PC-3 (cell line): ENCODE measurements around the gene CHRM2. TPM values are rescaled to one million over a fixed set of nuclear protein-coding genes. Genes with fewer than 3 reads are reported as not detected.

Experiments
- ATAC-seq: fragments of 200-7000 bp; cut with Tn5 transposase; 2 replicates; pipeline ENCODE4 v1.9.1; 2020; ENCODE audit warnings: mild to moderate bottlenecking, moderate library complexity
- BruUV-seq: library from RNA; stranded (reverse); fragments of 400-500 nt; replicated peaks from 2 replicates; lab custom pipeline; 2021; lab: Mats Ljungman, UMichigan
- CTCF ChIA-PET: fragments of 300-600 bp; sonication (Branson Sonifier 250); formaldehyde crosslinking; loops from one replicate; lab custom pipeline; 2022; ENCODE audit warnings: antibody characterized with exemption; lab: Charles Lee
- POLR2A ChIA-PET: fragments of 300-600 bp; sonication (Branson Sonifier 250); formaldehyde crosslinking; loops from one replicate; lab custom pipeline; 2022; ENCODE audit warnings: antibody characterized with exemption; ENCODE audit not compliant: unreplicated experiment; lab: Charles Lee
- DNase-seq: peaks from one replicate; pipeline ENCODE4 v3.0.0-alpha.2; 2015
- H2AFZ ChIP-seq: fragments of 300-600 bp; sonication (generic); 2 replicates; pipeline ENCODE4 v1.6.0; 2016; ENCODE audit warnings: antibody characterized with exemption, low read length
- H3F3A ChIP-seq: fragments of 300-600 bp; sonication (generic); one replicate; pipeline ENCODE4 v1.6.0; 2017; ENCODE audit warnings: antibody characterized with exemption, low read length, control low read depth, mild to moderate bottlenecking; ENCODE audit not compliant: unreplicated experiment
- H3K27ac ChIP-seq: fragments of 300-600 bp; sonication (generic); 2 replicates; pipeline ENCODE4 v1.5.1; 2016; ENCODE audit warnings: mild to moderate bottlenecking, low read length
- H3K27me3 ChIP-seq: fragments of 300-600 bp; sonication (generic); 2 replicates; pipeline ENCODE4 v1.6.1; 2016; ENCODE audit warnings: low read length, mixed read lengths
- H3K36me3 ChIP-seq: fragments of 300-600 bp; sonication (generic); 2 replicates; pipeline ENCODE4 v1.6.1; 2016; ENCODE audit warnings: low read depth, mixed run types, low read length, mixed read lengths
- H3K4me1 ChIP-seq: fragments of 300-600 bp; sonication (generic); 2 replicates; pipeline ENCODE4 v1.5.1; 2016; ENCODE audit warnings: low read length; ENCODE audit not compliant: insufficient read depth
- H3K4me2 ChIP-seq: fragments of 300-600 bp; sonication (generic); 2 replicates; pipeline ENCODE4 v1.6.0; 2016; ENCODE audit warnings: low read length
- H3K4me3 ChIP-seq: fragments of 300-600 bp; sonication (generic); 2 replicates; pipeline ENCODE4 v1.5.1; 2016; ENCODE audit warnings: mild to moderate bottlenecking, low read length, mixed read lengths
- H3K79me2 ChIP-seq: fragments of 300-600 bp; sonication (generic); 2 replicates; pipeline ENCODE4 v1.6.1; 2017; ENCODE audit warnings: low read length, mixed read lengths
- H3K9ac ChIP-seq: fragments of 300-600 bp; sonication (generic); 2 replicates; pipeline ENCODE4 v1.6.0; 2016; ENCODE audit warnings: mild to moderate bottlenecking, low read length
- H3K9me2 ChIP-seq: fragments of 300-600 bp; sonication (generic); replicated peaks from 2 replicates; pipeline ENCODE4 v1.6.1; 2016; ENCODE audit warnings: mixed run types, low read length, mixed read lengths
- H3K9me3 ChIP-seq: fragments of 300-600 bp; sonication (generic); 2 replicates; pipeline ENCODE4 v1.6.1; 2016; ENCODE audit warnings: low read length, mixed read lengths
- H4K20me1 ChIP-seq: fragments of 300-600 bp; sonication (generic); 2 replicates; pipeline ENCODE4 v1.6.1; 2016; ENCODE audit warnings: low read length, mixed read lengths
- EZH2 ChIP-seq: fragments of 300-600 bp; sonication (generic); IDR thresholded peaks from one replicate; pipeline ENCODE4 v1.6.1; 2017; ENCODE audit warnings: antibody characterized with exemption, mild to moderate bottlenecking, low read length; ENCODE audit not compliant: unreplicated experiment
- EZH2phosphoT487 ChIP-seq: fragments of 300-600 bp; sonication (generic); IDR thresholded peaks from 2 replicates; pipeline ENCODE4 v1.6.1; 2018; ENCODE audit warnings: mild to moderate bottlenecking, antibody characterized with exemption, low read length, borderline replicate concordance
- intact Hi-C: fragments of 100-400 bp; cut with micrococcal nuclease; formaldehyde crosslinking; loops from 2 replicates; pipeline ENCODE4 v1.9.0; 2023
- total RNA-seq: library from RNA; depleted of rRNA; stranded (reverse); fragments of >200 nt; gene quantifications from 2 replicates; pipeline ENCODE4 v1.2.3, GENCODE V29; 2014
- TF ChIP-seq, protein P1 (sequence below): fragments of 300-600 bp; sonication (generic); conservative IDR thresholded peaks from 2 replicates; pipeline ENCODE4 v1.5.1; 2017; ENCODE audit warnings: antibody characterized with exemption, low read depth, mild to moderate bottlenecking, low read length

Gene CHRM2
- total RNA-seq, 1 experiment from 2014 or later: not detected

DNA sequence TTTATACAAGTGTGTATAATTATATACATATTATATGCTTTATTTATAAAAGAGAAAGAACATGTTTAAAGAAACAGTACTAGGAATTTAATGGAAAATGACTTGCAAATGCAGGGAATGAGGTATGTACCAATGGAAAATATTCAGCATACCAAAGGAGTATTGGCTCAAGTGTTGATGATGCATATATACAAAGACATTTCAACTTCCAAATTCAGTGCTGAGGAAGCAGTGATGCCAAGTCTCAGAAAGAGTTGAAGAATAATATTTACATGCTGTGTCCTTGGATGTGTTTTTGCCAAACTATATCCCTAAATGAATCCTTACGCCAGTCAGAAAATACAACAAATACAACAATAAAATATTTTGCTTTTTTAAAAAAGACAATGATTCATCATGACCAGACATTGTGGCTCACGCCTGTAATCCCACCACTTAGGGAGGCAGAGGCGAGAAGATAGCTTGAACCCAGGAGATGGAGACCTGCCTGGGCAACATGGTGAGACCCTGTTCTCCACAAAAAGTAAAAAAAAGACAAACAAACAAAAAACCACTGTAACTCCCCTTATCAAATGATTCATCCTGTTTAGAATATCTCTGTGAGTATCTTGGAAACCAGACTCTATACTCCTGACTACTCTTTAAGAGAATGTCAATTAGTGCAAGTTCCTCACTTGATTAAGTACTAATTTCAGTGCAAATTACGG is 157.2 kb downstream of the CHRM2 start:
- Histone ChIP-seq H3K9ac (no peak overlapping the region), H3K4me1 (no peaks in the 10 kb centered on the region), H4K20me1 (no peaks in the 10 kb centered on the region), H3K36me3 (no peaks in the 10 kb centered on the region), H3K27ac (no peak overlapping the region), H3K4me3 (no peak overlapping the region), H3K27me3 (no peaks in the 10 kb centered on the region), H3K9me2 (no peaks in the 10 kb centered on the region), H2AFZ (no peak overlapping the region), H3K4me2 (no peak overlapping the region), H3K79me2 (no peaks in the 10 kb centered on the region), H3F3A (no peaks in the 10 kb centered on the region), H3K9me3 (no peaks in the 10 kb centered on the region)
- no peak for DNase-seq
- ATAC-seq: no peak
- ChIA-PET CTCF (no interaction called here), POLR2A (no interaction called here)
- intact Hi-C loops: no loop called here
- TF ChIP-seq EZH2 (no peak), EZH2phosphoT487 (no peak)
- TF ChIP-seq, protein P1, sequence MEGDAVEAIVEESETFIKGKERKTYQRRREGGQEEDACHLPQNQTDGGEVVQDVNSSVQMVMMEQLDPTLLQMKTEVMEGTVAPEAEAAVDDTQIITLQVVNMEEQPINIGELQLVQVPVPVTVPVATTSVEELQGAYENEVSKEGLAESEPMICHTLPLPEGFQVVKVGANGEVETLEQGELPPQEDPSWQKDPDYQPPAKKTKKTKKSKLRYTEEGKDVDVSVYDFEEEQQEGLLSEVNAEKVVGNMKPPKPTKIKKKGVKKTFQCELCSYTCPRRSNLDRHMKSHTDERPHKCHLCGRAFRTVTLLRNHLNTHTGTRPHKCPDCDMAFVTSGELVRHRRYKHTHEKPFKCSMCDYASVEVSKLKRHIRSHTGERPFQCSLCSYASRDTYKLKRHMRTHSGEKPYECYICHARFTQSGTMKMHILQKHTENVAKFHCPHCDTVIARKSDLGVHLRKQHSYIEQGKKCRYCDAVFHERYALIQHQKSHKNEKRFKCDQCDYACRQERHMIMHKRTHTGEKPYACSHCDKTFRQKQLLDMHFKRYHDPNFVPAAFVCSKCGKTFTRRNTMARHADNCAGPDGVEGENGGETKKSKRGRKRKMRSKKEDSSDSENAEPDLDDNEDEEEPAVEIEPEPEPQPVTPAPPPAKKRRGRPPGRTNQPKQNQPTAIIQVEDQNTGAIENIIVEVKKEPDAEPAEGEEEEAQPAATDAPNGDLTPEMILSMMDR: no peak
- no TSS peak for BruUV-seq

DNA sequence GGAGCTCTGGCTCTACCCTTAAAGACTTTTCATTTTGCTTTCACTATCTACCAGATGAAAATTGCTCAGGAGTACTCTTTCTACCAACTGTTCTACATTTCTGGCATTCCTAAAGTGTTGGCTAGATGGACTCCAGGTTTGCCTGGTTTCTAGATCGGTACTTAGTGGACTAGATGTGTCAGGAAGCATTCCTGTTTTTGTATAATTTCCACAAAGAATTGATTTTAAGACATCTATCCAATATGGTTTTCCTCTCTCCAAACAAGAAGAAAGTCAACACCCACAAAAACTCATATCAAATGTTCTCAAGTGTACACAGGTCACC is 157.7 kb downstream of the CHRM2 start:
- Histone ChIP-seq H3K79me2 (no peaks in the 10 kb centered on the region), H3K9ac (no peak overlapping the region), H3K4me2 (no peak overlapping the region), H3K27me3 (no peaks in the 10 kb centered on the region), H3K27ac (no peak overlapping the region), H3K36me3 (no peaks in the 10 kb centered on the region), H4K20me1 (no peaks in the 10 kb centered on the region), H3K4me3 (no peak overlapping the region), H3K4me1 (no peaks in the 10 kb centered on the region), H3K9me3 (no peaks in the 10 kb centered on the region), H3F3A (no peaks in the 10 kb centered on the region), H2AFZ (no peak overlapping the region), H3K9me2 (no peaks in the 10 kb centered on the region)
- intact Hi-C loops: no loop called here
- DNase-seq (no peak), ATAC-seq (no peak)
- no peak for TF ChIP-seq EZH2
- TF ChIP-seq, protein P1: no peak
- POLR2A ChIA-PET: no interaction called here
- BruUV-seq: no TSS peak
- CTCF ChIA-PET: no interaction called here

DNA sequence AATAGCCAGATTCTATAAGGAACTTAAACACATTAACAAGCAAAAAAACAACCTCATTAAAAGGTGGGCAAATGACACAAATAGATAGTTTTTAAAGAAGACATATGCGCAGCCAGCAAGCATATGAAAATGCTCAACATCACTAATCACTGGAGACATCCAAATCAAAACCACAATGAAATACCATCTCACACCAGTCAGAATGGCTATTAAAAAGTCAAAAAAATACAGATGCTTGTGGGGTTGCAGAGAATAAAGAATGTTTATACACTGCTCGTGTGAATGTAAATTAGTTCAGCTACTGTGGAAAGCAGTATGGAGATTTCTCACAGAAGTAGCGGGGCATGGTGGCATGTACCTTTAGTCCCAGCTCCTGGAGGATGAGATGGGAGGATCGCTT is 164.0 kb downstream of the CHRM2 start:
- intact Hi-C loops: no loop called here
- H2AFZ ChIP-seq: no peak overlapping the region
- POLR2A ChIA-PET: no interaction called here

More for the DNA sequence above, 164.0 kb downstream of the CHRM2 start:
- Histone ChIP-seq H3K4me2 (no peak overlapping the region), H3K27me3 (no peaks in the 10 kb centered on the region), H3K79me2 (no peaks in the 10 kb centered on the region), H3K4me1 (no peaks in the 10 kb centered on the region), H3K9me3 (no peaks in the 10 kb centered on the region), H3K4me3 (no peak overlapping the region), H3K9ac (no peak overlapping the region), H3F3A (no peaks in the 10 kb centered on the region), H3K36me3 (no peaks in the 10 kb centered on the region), H4K20me1 (no peaks in the 10 kb centered on the region), H3K9me2 (no peaks in the 10 kb centered on the region), H3K27ac (no peak overlapping the region)
- ATAC-seq: no peak
- TF ChIP-seq EZH2phosphoT487 (no peak), EZH2 (no peak)
- TF ChIP-seq, protein P1: no peak
- DNase-seq: no peak
- CTCF ChIA-PET: no interaction called here
- no TSS peak for BruUV-seq
